ENCODE measurements around the gene RFPL3.
"Not testable (repeated sequence)": the region's sequence is repeated elsewhere in the genome, so short reads cannot be mapped to it uniquely, and the experiment has no call there.

The RFPL3 gene

GRCh38 chr22:32342977-32343376 is 14.7 kb upstream of the RFPL3 start:
- no peaks in the 10 kb centered on the region for H3F3A ChIP-seq (ENCODE audit: low read depth)
- H3K9ac ChIP-seq (ENCODE audit: low read depth, low read length, poor library complexity, severe bottlenecking) = no peak overlapping the region
- no peaks in the 10 kb centered on the region for H3K79me2 ChIP-seq (ENCODE audit: insufficient read depth, low read length)
- H3K4me2 ChIP-seq (ENCODE audit: low read depth, low read length, poor library complexity, severe bottlenecking) = no peak overlapping the region
- TF ChIP-seq CTCF (conservative IDR thresholded peaks at IDR 0.05; ENCODE audit: low read length) (no peak), EZH2phosphoT487 (IDR thresholded peaks at IDR 0.05; ENCODE audit: borderline replicate concordance) (no peak)
- H3K9me2 ChIP-seq (replicated peaks; ENCODE audit: low read depth, low read length) = no peaks in the 10 kb centered on the region
- no peaks in the 10 kb centered on the region for H3K36me3 ChIP-seq (ENCODE audit: insufficient read depth, low read length)
- H3K9me3 ChIP-seq (ENCODE audit: insufficient read depth, low read depth, low read length) = no peaks in the 10 kb centered on the region
- H3K27me3 ChIP-seq (ENCODE audit: insufficient read depth, low read length, poor library complexity, severe bottlenecking) = no peaks in the 10 kb centered on the region
- H3K4me3 ChIP-seq (ENCODE audit: low read length, poor library complexity, severe bottlenecking) = no peak overlapping the region
- H2AFZ ChIP-seq (ENCODE audit: low read length) = no peak overlapping the region
- peaks cover 4% of the 10 kb centered on the region for H3K4me1 ChIP-seq (ENCODE audit: insufficient read depth, low read length, poor library complexity, severe bottlenecking)
- no peaks in the 10 kb centered on the region for H4K20me1 ChIP-seq (ENCODE audit: insufficient read depth, low read length, poor library complexity, severe bottlenecking)

GRCh38 chr22:32343941-32344340 is 13.7 kb upstream of the RFPL3 start:
- Histone ChIP-seq H3K79me2 (ENCODE audit: insufficient read depth, low read length) (no peaks in the 10 kb centered on the region), H2AFZ (ENCODE audit: low read length) (no peak overlapping the region), H3K4me3 (ENCODE audit: low read length, poor library complexity, severe bottlenecking) (no peak overlapping the region), H3K9ac (ENCODE audit: low read depth, low read length, poor library complexity, severe bottlenecking) (no peak overlapping the region), H3K4me2 (ENCODE audit: low read depth, low read length, poor library complexity, severe bottlenecking) (no peak overlapping the region), H3K27me3 (ENCODE audit: insufficient read depth, low read length, poor library complexity, severe bottlenecking) (no peaks in the 10 kb centered on the region), H3K9me2 (replicated peaks; ENCODE audit: low read depth, low read length) (no peaks in the 10 kb centered on the region), H4K20me1 (ENCODE audit: insufficient read depth, low read length, poor library complexity, severe bottlenecking) (no peaks in the 10 kb centered on the region), H3K9me3 (ENCODE audit: insufficient read depth, low read depth, low read length) (no peaks in the 10 kb centered on the region), H3K4me1 (ENCODE audit: insufficient read depth, low read length, poor library complexity, severe bottlenecking) (no peaks in the 10 kb centered on the region), H3K36me3 (ENCODE audit: insufficient read depth, low read length) (no peaks in the 10 kb centered on the region), H3F3A (ENCODE audit: low read depth) (no peaks in the 10 kb centered on the region)
- no peak for TF ChIP-seq CTCF (conservative IDR thresholded peaks at IDR 0.05; ENCODE audit: low read length)
- no peak for TF ChIP-seq EZH2phosphoT487 (IDR thresholded peaks at IDR 0.05; ENCODE audit: borderline replicate concordance)

GRCh38 chr22:32348031-32348611 is 9.5 kb upstream of the RFPL3 start:
- Histone ChIP-seq H4K20me1 (ENCODE audit: insufficient read depth, low read length, poor library complexity, severe bottlenecking) (no peaks in the 10 kb centered on the region), H3K9me3 (ENCODE audit: insufficient read depth, low read depth, low read length) (no peaks in the 10 kb centered on the region), H3K9me2 (replicated peaks; ENCODE audit: low read depth, low read length) (no peaks in the 10 kb centered on the region), H3K4me3 (ENCODE audit: low read length, poor library complexity, severe bottlenecking) (no peak overlapping the region), H3K36me3 (ENCODE audit: insufficient read depth, low read length) (no peaks in the 10 kb centered on the region), H3K27me3 (ENCODE audit: insufficient read depth, low read length, poor library complexity, severe bottlenecking) (no peaks in the 10 kb centered on the region), H3K4me2 (ENCODE audit: low read depth, low read length, poor library complexity, severe bottlenecking) (no peak overlapping the region), H3K9ac (ENCODE audit: low read depth, low read length, poor library complexity, severe bottlenecking) (no peak overlapping the region), H2AFZ (ENCODE audit: low read length) (no peak overlapping the region), H3K79me2 (ENCODE audit: insufficient read depth, low read length) (no peaks in the 10 kb centered on the region), H3K4me1 (ENCODE audit: insufficient read depth, low read length, poor library complexity, severe bottlenecking) (no peaks in the 10 kb centered on the region), H3F3A (ENCODE audit: low read depth) (no peaks in the 10 kb centered on the region)
- no peak for TF ChIP-seq CTCF (conservative IDR thresholded peaks at IDR 0.05; ENCODE audit: low read length)
- no peak for TF ChIP-seq EZH2phosphoT487 (IDR thresholded peaks at IDR 0.05; ENCODE audit: borderline replicate concordance)

GRCh38 chr22:32351875-32352274 is 5.8 kb upstream of the RFPL3 start:
- not testable (repeated sequence) for H3K36me3 ChIP-seq (ENCODE audit: insufficient read depth, low read length); H2AFZ ChIP-seq (ENCODE audit: low read length); H3K4me3 ChIP-seq (ENCODE audit: low read length, poor library complexity, severe bottlenecking); H3K9me3 ChIP-seq (ENCODE audit: insufficient read depth, low read depth, low read length); H3K27me3 ChIP-seq (ENCODE audit: insufficient read depth, low read length, poor library complexity, severe bottlenecking); H3K4me2 ChIP-seq (ENCODE audit: low read depth, low read length, poor library complexity, severe bottlenecking); H3K9me2 ChIP-seq (replicated peaks; ENCODE audit: low read depth, low read length); H3K79me2 ChIP-seq (ENCODE audit: insufficient read depth, low read length); H3K4me1 ChIP-seq (ENCODE audit: insufficient read depth, low read length, poor library complexity, severe bottlenecking); H4K20me1 ChIP-seq (ENCODE audit: insufficient read depth, low read length, poor library complexity, severe bottlenecking); H3F3A ChIP-seq (ENCODE audit: low read depth); H3K9ac ChIP-seq (ENCODE audit: low read depth, low read length, poor library complexity, severe bottlenecking)
